Choroid plexus epithelial cell (primary cell): Measurements from ENCODE around the gene MCTP1.
A peak's percentile ranks its signal among the peaks of the same experiment; 100 is the strongest.

ENCODE experiments used
- DNase-seq: peaks from one replicate; pipeline ENCODE4 v3.0.0-alpha.2; 2010; ENCODE audit warnings: low read depth
- H3K4me3 ChIP-seq: 2 replicates; pipeline ENCODE4 v1.5.1; 2011; ENCODE audit warnings: low read depth, mild to moderate bottlenecking, control low read depth, low read length, moderate library complexity
- CTCF ChIP-seq: conservative IDR thresholded peaks from 2 replicates; pipeline ENCODE4 v1.5.1; 2011; ENCODE audit warnings: low read depth, mild to moderate bottlenecking, control low read depth, inconsistent platforms, low read length, moderate library complexity

Gene MCTP1

GRCh38 chr5:94908889-94909480, 375.9 kb downstream of the MCTP1 start:
- DNase-seq: peak; percentile 81
- TF ChIP-seq CTCF: peak; percentile 73

GRCh38 chr5:94906750-94907149, 378.1 kb downstream of the MCTP1 start:
- TF ChIP-seq CTCF: no peak
- H3K4me3 ChIP-seq: no peak overlapping the region
- DNase-seq: no peak

More at GRCh38 chr5:94908889-94909480, 375.9 kb downstream of the MCTP1 start:
- no peak overlapping the region for H3K4me3 ChIP-seq

- H3K4me3 ChIP-seq: no peak overlapping the region
- TF ChIP-seq CTCF: no peak
- peak; percentile 34 for DNase-seq
Measured at GRCh38 chr5:94903726-94904125, 381.2 kb downstream of the MCTP1 start.

- peak; percentile 96 for DNase-seq
- TF ChIP-seq CTCF: no peak
- no peak overlapping the region for H3K4me3 ChIP-seq
Measured at GRCh38 chr5:94901191-94901979, 383.5 kb downstream of the MCTP1 start.

GRCh38 chr5:94900006-94900505, 384.8 kb downstream of the MCTP1 start:
- H3K4me3 ChIP-seq: no peak overlapping the region
- no peak for TF ChIP-seq CTCF
- no peak for DNase-seq

GRCh38 chr5:94893412-94894135, 391.3 kb downstream of the MCTP1 start:
- peak; percentile 62 for TF ChIP-seq CTCF
- DNase-seq: peak; percentile 64
- H3K4me3 ChIP-seq: no peak overlapping the region
